ENCODE results near the gene VWA5B1. TPM values are rescaled to one million over a fixed set of nuclear protein-coding genes. Genes with fewer than 3 reads are reported as not detected.

The VWA5B1 gene
- total RNA-seq, 1 donor = not detected

- H4K20me1 ChIP-seq (ENCODE audit: insufficient read depth, low read length) = no peaks in the 10 kb centered on the region
- TF ChIP-seq CTCF (IDR thresholded peaks at IDR 0.05; ENCODE audit: extremely low read depth, low read depth, low read length) = no peak
- no peak overlapping the region for H3K4me2 ChIP-seq (ENCODE audit: insufficient read depth, low read length)
- H3K9me3 ChIP-seq (ENCODE audit: low read depth, low read length) = no peaks in the 10 kb centered on the region
- no peak overlapping the region for H3K27ac ChIP-seq (ENCODE audit: low read depth, low read length)
- no peaks in the 10 kb centered on the region for H3K36me3 ChIP-seq (ENCODE audit: insufficient read depth, low read length)
- no peaks in the 10 kb centered on the region for H3K79me2 ChIP-seq (ENCODE audit: insufficient read depth, low read length)
- H3K4me3 ChIP-seq (ENCODE audit: insufficient read depth, low read length) = no peak overlapping the region
- H3K27me3 ChIP-seq (ENCODE audit: insufficient read depth, low read length) = peaks cover 84% of the 10 kb centered on the region
- H3K4me1 ChIP-seq (ENCODE audit: insufficient read depth, low read length) = no peaks in the 10 kb centered on the region
- DNase-seq (ENCODE audit: insufficient read length, low spot score, missing footprints) = no peak
- H2AFZ ChIP-seq (ENCODE audit: low read length) = no peak overlapping the region
These were observed 98.9 kb downstream of the VWA5B1 start for GRCh38 chr1:20389571-20389970.

GRCh38 chr1:20390589-20391331 is 100.1 kb downstream of the VWA5B1 start:
- Histone ChIP-seq H4K20me1 (ENCODE audit: insufficient read depth, low read length) (no peaks in the 10 kb centered on the region), H3K4me3 (ENCODE audit: insufficient read depth, low read length) (no peak overlapping the region), H3K36me3 (ENCODE audit: insufficient read depth, low read length) (no peaks in the 10 kb centered on the region), H3K27me3 (ENCODE audit: insufficient read depth, low read length) (peaks cover 72% of the 10 kb centered on the region), H3K4me1 (ENCODE audit: insufficient read depth, low read length) (no peaks in the 10 kb centered on the region), H3K79me2 (ENCODE audit: insufficient read depth, low read length) (no peaks in the 10 kb centered on the region), H3K4me2 (ENCODE audit: insufficient read depth, low read length) (no peak overlapping the region), H3K9me3 (ENCODE audit: low read depth, low read length) (no peaks in the 10 kb centered on the region), H3K27ac (ENCODE audit: low read depth, low read length) (no peak overlapping the region), H2AFZ (ENCODE audit: low read length) (no peak overlapping the region)
- no peak for DNase-seq (ENCODE audit: insufficient read length, low spot score, missing footprints)
- TF ChIP-seq CTCF (IDR thresholded peaks at IDR 0.05; ENCODE audit: extremely low read depth, low read depth, low read length) = no peak

GRCh38 chr1:20395255-20395654 is 104.6 kb downstream of the VWA5B1 start:
- no peak overlapping the region for H3K4me3 ChIP-seq (ENCODE audit: insufficient read depth, low read length)
- no peak for DNase-seq (ENCODE audit: insufficient read length, low spot score, missing footprints)
- H3K27ac ChIP-seq (ENCODE audit: low read depth, low read length) = no peak overlapping the region
- peaks cover 4% of the 10 kb centered on the region for H3K4me1 ChIP-seq (ENCODE audit: insufficient read depth, low read length)
- H3K27me3 ChIP-seq (ENCODE audit: insufficient read depth, low read length) = peaks cover 42% of the 10 kb centered on the region
- H2AFZ ChIP-seq (ENCODE audit: low read length) = no peak overlapping the region
- no peaks in the 10 kb centered on the region for H3K79me2 ChIP-seq (ENCODE audit: insufficient read depth, low read length)
- H4K20me1 ChIP-seq (ENCODE audit: insufficient read depth, low read length) = no peaks in the 10 kb centered on the region
- H3K9me3 ChIP-seq (ENCODE audit: low read depth, low read length) = no peaks in the 10 kb centered on the region
- TF ChIP-seq CTCF (IDR thresholded peaks at IDR 0.05; ENCODE audit: extremely low read depth, low read depth, low read length) = no peak
- no peaks in the 10 kb centered on the region for H3K36me3 ChIP-seq (ENCODE audit: insufficient read depth, low read length)
- no peak overlapping the region for H3K4me2 ChIP-seq (ENCODE audit: insufficient read depth, low read length)

- peaks cover 37% of the 10 kb centered on the region for H3K27me3 ChIP-seq (ENCODE audit: insufficient read depth, low read length)
- H3K27ac ChIP-seq (ENCODE audit: low read depth, low read length) = no peak overlapping the region
- H3K9me3 ChIP-seq (ENCODE audit: low read depth, low read length) = no peaks in the 10 kb centered on the region
- DNase-seq (ENCODE audit: insufficient read length, low spot score, missing footprints) = no peak
- no peaks in the 10 kb centered on the region for H4K20me1 ChIP-seq (ENCODE audit: insufficient read depth, low read length)
- no peak for TF ChIP-seq CTCF (IDR thresholded peaks at IDR 0.05; ENCODE audit: extremely low read depth, low read depth, low read length)
- H3K4me2 ChIP-seq (ENCODE audit: insufficient read depth, low read length) = no peak overlapping the region
- H3K4me3 ChIP-seq (ENCODE audit: insufficient read depth, low read length) = no peak overlapping the region
- no peaks in the 10 kb centered on the region for H3K36me3 ChIP-seq (ENCODE audit: insufficient read depth, low read length)
- H3K4me1 ChIP-seq (ENCODE audit: insufficient read depth, low read length) = peaks cover 12% of the 10 kb centered on the region
- H2AFZ ChIP-seq (ENCODE audit: low read length) = no peak overlapping the region
- no peaks in the 10 kb centered on the region for H3K79me2 ChIP-seq (ENCODE audit: insufficient read depth, low read length)
These were observed 108.1 kb downstream of the VWA5B1 start for GRCh38 chr1:20398744-20399143.

Measured in osteoblast (primary cell).